Measurements from ENCODE around the gene SBF2.

SBF2 gene

DNA sequence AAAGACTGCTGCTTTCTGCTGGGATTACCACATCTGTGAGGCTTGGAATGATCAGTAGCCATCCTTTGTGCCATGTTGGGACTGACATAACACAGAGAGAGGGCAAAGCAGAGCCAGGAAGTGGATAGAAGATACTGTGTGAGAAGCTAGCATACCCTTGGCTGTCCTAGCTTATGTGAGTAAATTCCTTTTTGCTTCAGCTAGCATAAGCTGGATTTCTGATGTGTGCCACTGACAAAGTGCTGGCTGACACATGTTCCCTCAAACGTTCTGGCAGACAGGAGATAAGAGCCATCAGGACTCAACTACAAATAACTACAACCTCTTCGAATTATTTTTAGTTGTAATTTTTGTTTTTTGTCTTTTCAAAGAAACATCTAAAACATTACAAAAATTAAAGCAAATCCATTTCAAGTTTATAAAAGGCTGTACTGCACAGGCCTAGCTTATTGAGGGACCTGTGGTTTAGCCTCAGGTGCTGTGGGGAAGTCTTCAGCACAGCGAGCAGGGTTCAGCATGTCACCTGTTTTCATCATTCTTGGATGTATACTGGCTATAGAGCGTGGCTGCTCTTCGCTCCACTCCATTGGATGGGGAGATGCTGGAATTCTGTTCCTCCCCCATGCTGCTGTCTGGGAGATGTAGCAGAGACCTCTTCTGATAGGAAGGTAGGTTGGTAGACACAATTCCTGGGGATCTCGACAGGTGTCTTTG, 509.3 kb downstream of the SBF2 start:
- TF ChIP-seq, protein P1, sequence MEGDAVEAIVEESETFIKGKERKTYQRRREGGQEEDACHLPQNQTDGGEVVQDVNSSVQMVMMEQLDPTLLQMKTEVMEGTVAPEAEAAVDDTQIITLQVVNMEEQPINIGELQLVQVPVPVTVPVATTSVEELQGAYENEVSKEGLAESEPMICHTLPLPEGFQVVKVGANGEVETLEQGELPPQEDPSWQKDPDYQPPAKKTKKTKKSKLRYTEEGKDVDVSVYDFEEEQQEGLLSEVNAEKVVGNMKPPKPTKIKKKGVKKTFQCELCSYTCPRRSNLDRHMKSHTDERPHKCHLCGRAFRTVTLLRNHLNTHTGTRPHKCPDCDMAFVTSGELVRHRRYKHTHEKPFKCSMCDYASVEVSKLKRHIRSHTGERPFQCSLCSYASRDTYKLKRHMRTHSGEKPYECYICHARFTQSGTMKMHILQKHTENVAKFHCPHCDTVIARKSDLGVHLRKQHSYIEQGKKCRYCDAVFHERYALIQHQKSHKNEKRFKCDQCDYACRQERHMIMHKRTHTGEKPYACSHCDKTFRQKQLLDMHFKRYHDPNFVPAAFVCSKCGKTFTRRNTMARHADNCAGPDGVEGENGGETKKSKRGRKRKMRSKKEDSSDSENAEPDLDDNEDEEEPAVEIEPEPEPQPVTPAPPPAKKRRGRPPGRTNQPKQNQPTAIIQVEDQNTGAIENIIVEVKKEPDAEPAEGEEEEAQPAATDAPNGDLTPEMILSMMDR (IDR thresholded peaks at IDR 0.05; ENCODE audit: borderline replicate concordance, insufficient read depth, low read depth, low read length), result no peak
- H3K4me3 ChIP-seq (ENCODE audit: low read depth, low read length), result no peak overlapping the region

DNA sequence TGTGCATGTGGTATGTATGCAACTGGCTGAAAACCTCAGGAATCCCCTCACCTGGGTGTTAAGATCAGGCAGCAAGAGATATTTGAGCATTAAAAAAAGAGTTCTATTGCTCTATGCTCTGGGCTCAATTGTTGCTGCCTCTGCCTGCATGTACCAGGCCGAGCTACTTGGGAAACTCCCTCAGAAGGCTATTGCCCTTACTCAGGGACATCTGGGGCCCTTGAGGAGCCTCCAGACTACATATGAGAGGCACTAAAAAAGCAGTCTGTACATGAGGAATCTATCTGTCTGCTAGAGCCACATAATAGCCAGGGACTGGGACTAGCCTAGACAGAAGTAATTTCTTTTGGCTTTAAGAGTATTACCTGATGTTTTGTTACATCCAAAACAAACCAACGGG, 510.0 kb downstream of the SBF2 start:
- H3K4me3 ChIP-seq (ENCODE audit: low read depth, low read length), result no peak overlapping the region
- TF ChIP-seq, protein P1 (IDR thresholded peaks at IDR 0.05; ENCODE audit: borderline replicate concordance, insufficient read depth, low read depth, low read length), result no peak

DNA sequence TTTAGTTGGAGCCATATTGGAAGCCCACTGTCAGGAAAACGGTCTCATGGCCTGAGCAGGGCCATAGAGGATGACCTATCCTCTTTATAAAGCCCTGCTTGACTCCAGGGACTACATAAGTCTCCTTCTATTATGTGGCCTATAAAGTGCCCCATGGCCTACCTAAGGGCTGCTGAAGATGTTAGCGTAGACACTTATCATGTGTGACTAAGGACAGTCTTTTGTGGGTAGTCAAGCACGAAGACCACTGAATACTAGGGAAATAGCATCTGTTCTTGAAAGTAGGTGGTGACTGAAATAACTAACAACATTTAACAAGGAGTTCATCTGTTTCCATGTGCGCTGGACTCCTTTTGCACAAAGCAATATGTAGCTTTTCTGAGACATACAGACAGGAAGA, 513.1 kb downstream of the SBF2 start:
- no peak overlapping the region for H3K4me3 ChIP-seq (ENCODE audit: low read depth, low read length)
- TF ChIP-seq, protein P1 (IDR thresholded peaks at IDR 0.05; ENCODE audit: borderline replicate concordance, insufficient read depth, low read depth, low read length), result no peak

DNA sequence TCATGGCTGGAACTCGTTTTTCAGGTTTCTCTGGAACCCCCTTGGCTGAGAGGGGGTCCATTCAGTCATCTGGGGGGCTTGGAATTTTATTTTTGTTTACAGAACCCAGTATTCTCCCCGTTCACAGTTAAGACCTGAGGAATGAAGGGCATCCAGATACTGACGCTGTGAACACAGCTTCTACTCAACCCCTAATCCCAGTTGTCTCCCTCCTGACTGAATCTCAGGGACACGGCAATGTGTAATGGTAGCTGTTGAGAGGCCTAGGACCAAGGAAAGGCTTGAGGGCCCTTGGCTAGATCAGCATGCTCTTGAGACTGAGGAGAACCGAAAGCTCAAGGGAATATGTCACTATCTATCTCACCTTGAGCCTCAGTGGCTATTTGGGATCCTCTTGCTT, 516.5 kb downstream of the SBF2 start:
- no peak overlapping the region for H3K4me3 ChIP-seq (ENCODE audit: low read depth, low read length)
- TF ChIP-seq, protein P1 (IDR thresholded peaks at IDR 0.05; ENCODE audit: borderline replicate concordance, insufficient read depth, low read depth, low read length), result no peak

DNA sequence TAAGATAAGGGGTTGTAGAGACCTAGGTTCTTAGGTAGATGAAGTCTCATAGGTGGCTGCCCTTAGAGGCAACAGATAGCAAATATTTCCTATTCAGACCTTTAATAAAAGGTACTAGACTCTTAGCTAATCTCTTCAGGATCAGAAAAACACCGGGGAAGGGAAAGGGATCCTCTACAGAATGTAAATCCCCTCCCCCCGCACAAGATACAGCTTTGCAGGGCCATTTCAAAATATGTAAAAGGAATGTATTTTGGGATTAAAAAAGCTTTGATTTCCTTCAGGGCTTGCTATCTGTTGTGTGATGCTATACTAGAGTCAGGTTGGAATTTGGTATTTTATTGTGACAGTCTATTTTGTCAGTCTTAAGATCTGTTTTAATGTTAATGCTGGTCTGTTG, 517.0 kb downstream of the SBF2 start:
- TF ChIP-seq, protein P1 (IDR thresholded peaks at IDR 0.05; ENCODE audit: borderline replicate concordance, insufficient read depth, low read depth, low read length), result no peak
- no peak overlapping the region for H3K4me3 ChIP-seq (ENCODE audit: low read depth, low read length)

DNA sequence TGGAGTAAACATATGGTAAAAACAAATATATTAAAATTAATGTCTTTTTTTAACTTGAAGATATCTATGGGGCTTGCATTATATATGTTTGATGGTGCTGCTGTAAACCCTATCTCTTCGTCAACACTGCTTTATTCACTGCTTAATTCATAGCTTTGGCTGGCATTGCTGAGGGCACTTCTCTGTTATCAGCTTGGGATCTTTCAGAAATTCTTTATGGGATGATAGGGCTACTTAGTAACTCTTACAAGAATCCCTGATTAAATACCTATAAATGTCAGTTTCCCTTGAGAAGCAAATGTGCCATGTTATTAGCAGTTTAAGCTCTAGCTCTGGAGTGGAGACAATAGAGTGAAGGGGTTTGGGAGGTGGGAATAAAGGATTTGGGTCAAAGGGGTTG, 517.8 kb downstream of the SBF2 start:
- TF ChIP-seq, protein P1 (IDR thresholded peaks at IDR 0.05; ENCODE audit: borderline replicate concordance, insufficient read depth, low read depth, low read length), result no peak
- no peak overlapping the region for H3K4me3 ChIP-seq (ENCODE audit: low read depth, low read length)

DNA sequence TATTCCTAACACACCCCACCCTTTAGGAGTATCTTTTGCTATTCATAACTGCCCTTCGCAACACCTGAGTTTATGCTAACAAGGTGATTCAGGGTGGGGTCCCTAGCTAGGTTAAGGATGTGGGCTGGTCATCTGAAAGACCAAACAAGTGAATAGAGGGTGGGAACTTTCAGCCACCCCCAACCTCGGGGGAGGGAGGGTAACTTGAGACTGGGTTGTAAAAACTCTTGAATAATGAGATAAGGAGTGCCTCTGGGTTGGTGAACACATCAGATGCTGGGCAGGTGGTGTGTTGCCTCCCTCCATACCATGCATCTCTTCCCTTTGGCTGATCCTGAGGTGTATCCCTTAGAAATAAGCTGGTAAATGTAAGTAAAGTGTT, 518.6 kb downstream of the SBF2 start:
- no peak overlapping the region for H3K4me3 ChIP-seq (ENCODE audit: low read depth, low read length)
- TF ChIP-seq, protein P1 (IDR thresholded peaks at IDR 0.05; ENCODE audit: borderline replicate concordance, insufficient read depth, low read depth, low read length), result no peak
